Testis (tissue), 3 donors: ENCODE measurements around the gene LTB. TPM values are rescaled to one million over a fixed set of nuclear protein-coding genes. Genes with fewer than 3 reads are reported as not detected.

ENCODE experiments used
- DNase-seq: peaks from one replicate; pipeline ENCODE4 v3.0.0-alpha.2; 2019
- H3K27ac ChIP-seq, 2 donors: fragments of 200-600 bp; sonication (generic); one replicate each; pipeline ENCODE4 v1.5.1; 2019
- H3K27me3 ChIP-seq: fragments of 200-600 bp; sonication (generic); one replicate; pipeline ENCODE4 v1.5.1; 2019
- H3K36me3 ChIP-seq: fragments of 200-600 bp; sonication (generic); one replicate; pipeline ENCODE4 v1.5.1; 2017; ENCODE audit warnings: low read depth; ENCODE audit errors: missing control alignments
- H3K4me1 ChIP-seq: fragments of 200-600 bp; sonication (generic); one replicate; pipeline ENCODE4 v1.5.1; 2019
- H3K4me3 ChIP-seq, 2 donors: fragments of 200-600 bp; sonication (generic); one replicate each; pipeline ENCODE4 v1.5.1; 2017 to 2019
- H3K9me3 ChIP-seq: fragments of 200-600 bp; sonication (generic); one replicate; pipeline ENCODE4 v1.5.1; 2017
- POLR2A ChIP-seq: fragments of 450-650 bp; IDR thresholded peaks from one replicate; pipeline ENCODE4 v1.6.1; 2017; ENCODE audit warnings: antibody characterized with exemption, mild to moderate bottlenecking, moderate library complexity
- WGBS, 2 donors: methylation state at CpG; one replicate each; pipeline ENCODE4 v1.1.5; 2018; 5-methylcytosine and 5-hydroxymethylcytosine counted together
- intact Hi-C: fragments of 100-400 bp; cut with DNase I; formaldehyde crosslinking; loops from one replicate; pipeline ENCODE4 v1.15.1; 2023; ENCODE audit warnings: low total_unique reads
- polyA plus RNA-seq: library from polyadenylated mRNA; stranded (reverse); fragments of 350-450 nt; fragmentation: Illumina TruSeq; extraction: RNeasy Lipid Tissue Mini Kit (QIAGEN cat#74804); gene quantifications from one replicate; pipeline ENCODE4 v1.2.3, GENCODE V29; 2014; ENCODE audit warnings: low read depth, low replicate concordance; ENCODE audit not compliant: insufficient read depth
- total RNA-seq, 2 donors: library from RNA; depleted of rRNA; stranded (reverse); fragments of >200 nt; gene quantifications; one replicate each; pipeline ENCODE4 v1.2.3, GENCODE V29; 2016
- TF ChIP-seq, protein P1 (sequence below), 3 experiments: fragments of 450-650 bp in 2 of 3; fragments of 200-600 bp in 1 of 3; sonication (generic) in 1 of 3; IDR thresholded peaks; one replicate each; pipeline ENCODE4 v1.5.1; 2016 to 2019; ENCODE audit warnings: antibody characterized with exemption in 3 of 3, mild to moderate bottlenecking in 2 of 3, moderate library complexity in 1 of 3

The LTB gene
- total and polyA plus RNA-seq, 3 donors from 2014 or later, result 2.0 to 7.2 TPM; not detected in 1

DNA sequence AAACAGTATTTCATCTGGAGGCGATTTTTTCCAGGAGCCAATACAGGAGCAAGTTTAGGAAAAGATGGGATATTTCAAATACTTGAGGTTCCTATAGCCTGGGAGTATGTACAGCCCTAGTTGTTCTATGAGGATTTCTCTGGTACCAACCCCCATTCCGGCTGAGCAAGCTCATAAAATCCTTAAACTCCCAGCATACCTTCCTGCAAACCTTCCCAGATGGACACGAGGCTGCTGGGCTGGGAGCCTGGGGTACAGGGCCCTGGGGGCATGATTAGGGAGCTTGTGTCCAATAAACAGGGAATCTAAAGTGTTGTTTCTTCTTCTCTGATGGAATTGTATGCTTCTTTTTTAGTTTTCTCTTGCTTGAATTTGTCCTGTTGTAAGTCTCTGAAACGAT, 39.8 kb upstream of the LTB start:
- intact Hi-C loops, result no loop called here
- WGBS, 2 donors, result 13 to 16% methylated on average over 4 of the region's 4 CpGs
- Histone ChIP-seq H3K36me3 (no peaks in the 10 kb centered on the region), H3K27me3 (no peaks in the 10 kb centered on the region), H3K4me1 (peaks cover 15% of the 10 kb centered on the region), H3K9me3 (no peaks in the 10 kb centered on the region), H3K4me3 (peak overlapping the region; percentile 61 to 85), H3K27ac (peak overlapping the region; percentile 91 to 99)
- no peak for DNase-seq
- TF ChIP-seq, protein P1, sequence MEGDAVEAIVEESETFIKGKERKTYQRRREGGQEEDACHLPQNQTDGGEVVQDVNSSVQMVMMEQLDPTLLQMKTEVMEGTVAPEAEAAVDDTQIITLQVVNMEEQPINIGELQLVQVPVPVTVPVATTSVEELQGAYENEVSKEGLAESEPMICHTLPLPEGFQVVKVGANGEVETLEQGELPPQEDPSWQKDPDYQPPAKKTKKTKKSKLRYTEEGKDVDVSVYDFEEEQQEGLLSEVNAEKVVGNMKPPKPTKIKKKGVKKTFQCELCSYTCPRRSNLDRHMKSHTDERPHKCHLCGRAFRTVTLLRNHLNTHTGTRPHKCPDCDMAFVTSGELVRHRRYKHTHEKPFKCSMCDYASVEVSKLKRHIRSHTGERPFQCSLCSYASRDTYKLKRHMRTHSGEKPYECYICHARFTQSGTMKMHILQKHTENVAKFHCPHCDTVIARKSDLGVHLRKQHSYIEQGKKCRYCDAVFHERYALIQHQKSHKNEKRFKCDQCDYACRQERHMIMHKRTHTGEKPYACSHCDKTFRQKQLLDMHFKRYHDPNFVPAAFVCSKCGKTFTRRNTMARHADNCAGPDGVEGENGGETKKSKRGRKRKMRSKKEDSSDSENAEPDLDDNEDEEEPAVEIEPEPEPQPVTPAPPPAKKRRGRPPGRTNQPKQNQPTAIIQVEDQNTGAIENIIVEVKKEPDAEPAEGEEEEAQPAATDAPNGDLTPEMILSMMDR (IDR thresholded peaks at IDR 0.05), result no peak
- TF ChIP-seq POLR2A, result no peak

DNA sequence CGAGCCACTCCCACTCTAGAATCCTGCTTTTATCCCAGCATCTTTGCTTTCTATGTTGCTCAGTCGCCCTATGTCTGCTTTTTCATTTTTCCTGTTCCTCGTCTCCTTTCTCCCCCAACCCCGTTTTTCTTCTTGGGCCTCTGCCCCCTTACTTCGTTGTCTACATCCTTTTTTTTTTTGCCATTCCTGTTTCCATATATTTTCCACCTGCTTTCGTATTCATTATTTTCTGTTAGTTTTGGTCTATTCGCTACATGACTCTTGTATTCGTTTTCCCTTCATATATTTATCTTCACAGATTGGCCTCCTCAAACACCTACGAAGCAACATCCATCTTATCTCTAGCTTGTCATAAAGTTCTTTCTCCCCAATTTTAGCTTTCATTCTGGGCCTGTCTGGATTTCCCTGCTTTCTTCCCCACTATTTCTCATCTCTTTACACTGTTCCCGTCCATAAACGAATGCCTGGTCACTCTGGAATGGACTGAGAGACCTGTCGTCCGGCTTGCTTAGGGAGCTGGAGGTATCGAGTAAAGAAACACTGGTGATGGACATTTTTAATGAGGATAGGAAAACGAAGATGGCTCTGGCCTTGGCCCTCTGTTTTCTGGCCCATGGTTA, 39.2 kb upstream of the LTB start:
- H3K9me3 ChIP-seq, result no peaks in the 10 kb centered on the region
- H3K36me3 ChIP-seq, result no peaks in the 10 kb centered on the region
- TF ChIP-seq, protein P1 (IDR thresholded peaks at IDR 0.05), result no peak
- no peak for TF ChIP-seq POLR2A
- H3K27ac ChIP-seq, result peak overlapping the region; percentile 91 to 99
- intact Hi-C loops, result no loop called here
- no peak for DNase-seq
- no peaks in the 10 kb centered on the region for H3K27me3 ChIP-seq
- H3K4me1 ChIP-seq, result peaks cover 15% of the 10 kb centered on the region
- peak overlapping the region; percentile 61 to 85 for H3K4me3 ChIP-seq
- 3 to 4% methylated on average over 15 of the region's 15 CpGs for whole genome bisulfite sequencing, 2 donors

DNA sequence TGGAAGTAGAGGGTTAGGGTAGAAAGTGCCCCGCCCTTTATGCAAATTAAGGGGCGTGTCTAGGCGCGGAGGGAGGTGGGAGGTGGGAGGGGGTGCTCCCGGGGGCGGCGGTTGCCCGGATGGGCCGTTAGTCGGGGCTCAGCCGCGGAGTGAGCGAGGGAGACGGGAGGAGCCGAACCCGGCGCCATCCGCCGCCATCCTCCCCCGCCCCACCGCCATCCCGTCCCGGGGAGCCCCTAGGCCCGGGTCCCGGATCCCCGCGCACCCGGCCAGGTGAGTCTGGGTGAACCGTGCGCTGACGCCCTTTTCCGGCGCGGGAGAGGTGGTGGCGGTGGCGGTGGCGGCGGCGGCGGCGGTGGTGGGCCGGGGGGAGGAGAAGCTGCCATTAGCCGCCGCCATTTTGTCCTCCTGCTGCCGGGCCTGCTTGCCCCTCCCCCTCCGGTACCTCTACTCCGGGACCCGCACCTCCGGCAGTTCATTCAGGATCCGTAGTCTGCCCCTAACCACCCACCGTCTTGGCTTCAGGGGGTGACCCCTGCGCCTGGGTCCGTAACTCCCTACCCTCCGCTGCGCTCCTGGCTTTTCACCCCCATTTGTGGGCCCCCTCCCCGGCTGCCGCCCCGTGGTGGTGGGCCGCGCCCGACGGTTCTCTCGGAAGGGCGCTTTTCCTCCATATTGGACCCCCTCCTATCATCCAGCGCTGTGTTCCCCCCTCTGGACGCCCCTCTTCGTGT, 38.5 kb upstream of the LTB start, which contains the start of gene PRRC2A:
Gene PRRC2A (plus strand): TSS at position 130 of the 734 bp plus-strand sequence. CDS start 2,075 bp downstream, outside the sequence.
- intact Hi-C loops, result no loop called here
- H3K27me3 ChIP-seq, result no peaks in the 10 kb centered on the region

DNA sequence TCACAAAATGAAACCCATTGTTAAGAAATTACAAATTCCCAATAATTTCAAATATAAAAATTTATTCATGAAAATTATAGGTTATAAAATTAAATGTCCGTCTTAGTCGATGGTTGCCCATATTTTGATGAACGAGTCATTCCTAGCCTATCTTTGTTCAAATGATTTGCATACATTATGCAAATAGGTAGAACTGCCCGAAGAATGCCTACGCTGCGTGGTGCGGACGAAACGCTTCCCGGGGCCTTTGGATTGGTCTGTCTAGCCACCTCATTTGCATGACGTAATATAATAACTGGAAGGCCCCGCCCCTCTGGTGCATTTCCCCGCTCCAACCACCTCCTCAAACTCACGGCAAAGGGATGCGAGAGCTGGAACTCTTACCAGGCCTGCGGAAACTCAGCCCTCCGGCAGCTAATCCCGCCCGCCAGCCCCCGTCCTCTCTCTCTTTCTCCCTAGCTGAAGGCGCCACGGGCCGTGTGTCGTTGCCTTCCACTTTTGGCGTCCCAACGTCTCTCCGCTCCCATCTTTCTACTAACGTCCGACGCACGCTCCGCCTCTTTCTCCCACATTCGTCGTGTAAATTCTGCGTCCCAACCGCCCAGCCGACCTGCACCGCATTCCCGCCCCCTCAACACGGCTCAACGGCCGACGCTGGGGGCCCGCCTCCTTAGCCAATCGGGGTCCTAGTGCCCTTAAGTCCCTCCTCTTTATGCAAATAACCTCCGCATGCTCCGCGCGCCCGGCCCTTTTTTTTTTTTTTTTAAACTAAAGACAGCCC, 37.8 kb upstream of the LTB start:
- Histone ChIP-seq H3K9me3 (no peaks in the 10 kb centered on the region), H3K27ac (peak overlapping the region; percentile 91 to 99), H3K4me1 (peaks cover 15% of the 10 kb centered on the region), H3K36me3 (no peaks in the 10 kb centered on the region), H3K4me3 (peak overlapping the region; percentile 61 to 85), H3K27me3 (no peaks in the 10 kb centered on the region)
- DNase-seq, result peak; percentile 99
- WGBS, 2 donors, result 0 to 1% methylated on average over 50 of the region's 50 CpGs
- peak; percentile 82 for TF ChIP-seq POLR2A
- TF ChIP-seq, protein P1 (IDR thresholded peaks at IDR 0.05), result peak in 2 of 3 experiments; percentile 19 to 25
- intact Hi-C loops, result no loop called here

More for the DNA sequence above, 38.5 kb upstream of the LTB start, which contains the start of gene PRRC2A:
- Histone ChIP-seq H3K36me3 (no peaks in the 10 kb centered on the region), H3K4me3 (peak within 1 kb of the TSS; percentile 61 to 85), H3K4me1 (peaks cover 15% of the 10 kb centered on the region), H3K27ac (peak within 1 kb of the TSS; percentile 91 to 99), H3K9me3 (no peaks in the 10 kb centered on the region)
- TF ChIP-seq POLR2A, result peak; percentile 30
- TF ChIP-seq, protein P1 (IDR thresholded peaks at IDR 0.05), result no peak
- DNase-seq, result peak; percentile 90
- 1% methylated on average over 29 to 52 of the region's 67 CpGs for WGBS, 2 donors
